Gastrocnemius medialis (tissue), 4 donors: ENCODE measurements around the gene RBM33. TPM values are rescaled to one million over a fixed set of nuclear protein-coding genes. Genes with fewer than 3 reads are reported as not detected.

Source experiments
- ATAC-seq, 2 donors: fragments of 150-250 bp; one replicate each; pipeline ENCODE4 v1.9.1; 2016
- DNase-seq, 2 donors: peaks; one replicate each; pipeline ENCODE4 v3.0.0-alpha.2; 2019
- H3K27ac ChIP-seq, 4 donors: fragments of 200-600 bp; sonication (generic); 1 replicate in 1 of 4; 2 replicates in 3 of 4; pipeline ENCODE4 v1.5.1; 2016 to 2018; ENCODE audit warnings: mild to moderate bottlenecking in 2 of 4, moderate library complexity in 1 of 4
- H3K27me3 ChIP-seq, 3 donors: fragments of 200-600 bp; sonication (generic) in 2 of 3; 1 replicate in 1 of 3; 2 replicates in 2 of 3; pipeline versions ENCODE4 v1.5.1 to v1.6.0; 2016 to 2019; ENCODE audit warnings: mild to moderate bottlenecking in 1 of 3, moderate library complexity in 1 of 3
- H3K36me3 ChIP-seq, 2 donors: fragments of 200-600 bp; sonication (generic) in 1 of 2; one replicate each; pipeline ENCODE4 v1.5.1; 2017 to 2018
- H3K4me1 ChIP-seq, 2 donors: fragments of 200-600 bp; sonication (generic) in 1 of 2; one replicate each; pipeline ENCODE4 v1.5.1; 2016 to 2017; ENCODE audit warnings: mild to moderate bottlenecking in 2 of 2
- H3K4me3 ChIP-seq, 4 donors: fragments of 200-600 bp; sonication (generic) in 3 of 4; 1 replicate in 1 of 4; 2 replicates in 3 of 4; pipeline ENCODE4 v1.5.1; 2016 to 2019; ENCODE audit warnings: mild to moderate bottlenecking in 2 of 4
- H3K9me3 ChIP-seq, 3 donors: fragments of 200-600 bp; sonication (generic) in 2 of 3; 1 replicate in 1 of 3; 2 replicates in 2 of 3; pipeline ENCODE4 v1.5.1; 2016 to 2019
- CTCF ChIP-seq, 5 experiments: fragments of 450-650 bp in 3 of 5; fragments of 200-600 bp in 2 of 5; sonication (generic) in 2 of 5; IDR thresholded peaks in 4 of 5; conservative IDR thresholded peaks in 1 of 5; 1 replicate in 4 of 5; 2 replicates in 1 of 5; pipeline ENCODE4 v1.5.1; 2016 to 2019; ENCODE audit warnings: antibody characterized with exemption in 5 of 5, mild to moderate bottlenecking in 3 of 5, moderate library complexity in 3 of 5
- POLR2A ChIP-seq, 2 donors: fragments of 450-650 bp; IDR thresholded peaks; one replicate each; pipeline ENCODE4 v1.6.1; 2017; ENCODE audit warnings: antibody characterized with exemption in 2 of 2, mild to moderate bottlenecking in 2 of 2, moderate library complexity in 2 of 2
- in situ Hi-C, 4 donors: fragments of 200-750 bp; cut with MboI; loops; one replicate each; pipeline versions ENCODE4 v1.15.0 to v1.8.0; 2017; ENCODE audit warnings: low sequenced_read_pairs in 4 of 4
- intact Hi-C: fragments of 100-400 bp; cut with DNase I; formaldehyde crosslinking; loops from one replicate; pipeline ENCODE4 v1.15.1; 2023; ENCODE audit warnings: low total_unique reads
- total RNA-seq, 4 donors: library from RNA; depleted of rRNA; stranded (reverse); fragments of >200 nt; gene quantifications; one replicate each; pipeline versions ENCODE4 v1.1.0 to v1.2.3, GENCODE V29; 2016

The RBM33 gene
- total RNA-seq, 4 donors from 2014 or later = 16.6 to 30.0 (median 28.1) TPM

GRCh38 chr7:155665957-155666287, 21.5 kb downstream of the RBM33 start:
- no peak for DNase-seq
- Histone ChIP-seq H3K9me3 (no peaks in the 10 kb centered on the region), H3K36me3 (no peaks in the 10 kb centered on the region), H3K4me1 (peaks cover 23 to 24% of the 10 kb centered on the region in 2 donors), H3K4me3 (no peak overlapping the region), H3K27me3 (no peaks in the 10 kb centered on the region), H3K27ac (no peak overlapping the region)
- no peak for ATAC-seq
- TF ChIP-seq CTCF (IDR thresholded peaks at IDR 0.05 in 4 of 5, conservative IDR thresholded peaks at IDR 0.05 in 1 of 5) = no peak
- in situ Hi-C loops = no loop called here
- intact Hi-C loops = no loop called here

- DNase-seq = no peak
- no peaks in the 10 kb centered on the region for H3K36me3 ChIP-seq
- no peak for ATAC-seq
- intact Hi-C loops = no loop called here
- H3K4me1 ChIP-seq = peaks cover 25 to 28% of the 10 kb centered on the region in 2 donors
- no peak overlapping the region for H3K27ac ChIP-seq
- no peak for TF ChIP-seq POLR2A (IDR thresholded peaks at IDR 0.05)
- no peak for TF ChIP-seq CTCF (IDR thresholded peaks at IDR 0.05 in 4 of 5, conservative IDR thresholded peaks at IDR 0.05 in 1 of 5)
- H3K9me3 ChIP-seq = no peaks in the 10 kb centered on the region
- no peaks in the 10 kb centered on the region for H3K27me3 ChIP-seq
- H3K4me3 ChIP-seq = no peak overlapping the region
- in situ Hi-C loops = no loop called here
Observed at GRCh38 chr7:155667241-155667829, 22.9 kb downstream of the RBM33 start.

- H3K9me3 ChIP-seq = no peaks in the 10 kb centered on the region
- H3K27ac ChIP-seq = no peak overlapping the region
- H3K4me1 ChIP-seq = peaks cover 19 to 22% of the 10 kb centered on the region in 2 donors
- no peak overlapping the region for H3K4me3 ChIP-seq
- TF ChIP-seq CTCF (IDR thresholded peaks at IDR 0.05 in 4 of 5, conservative IDR thresholded peaks at IDR 0.05 in 1 of 5) = no peak
- TF ChIP-seq POLR2A (IDR thresholded peaks at IDR 0.05) = no peak
- no peak for ATAC-seq
- H3K36me3 ChIP-seq = no peaks in the 10 kb centered on the region
- intact Hi-C loops = no loop called here
- in situ Hi-C loops = no loop called here
- DNase-seq = no peak
- H3K27me3 ChIP-seq = no peaks in the 10 kb centered on the region
Observed at GRCh38 chr7:155669717-155670505, 25.4 kb downstream of the RBM33 start.

GRCh38 chr7:155670521-155670920, 26.1 kb downstream of the RBM33 start:
- no peak overlapping the region for H3K27ac ChIP-seq
- no peaks in the 10 kb centered on the region for H3K9me3 ChIP-seq
- no peaks in the 10 kb centered on the region for H3K27me3 ChIP-seq
- no peaks in the 10 kb centered on the region for H3K36me3 ChIP-seq
- in situ Hi-C loops (no loop called here), intact Hi-C loops (no loop called here)
- ATAC-seq (no peak), DNase-seq (no peak)
- no peak for TF ChIP-seq POLR2A (IDR thresholded peaks at IDR 0.05)
- TF ChIP-seq CTCF (IDR thresholded peaks at IDR 0.05 in 4 of 5, conservative IDR thresholded peaks at IDR 0.05 in 1 of 5) = no peak
- H3K4me3 ChIP-seq = no peak overlapping the region
- peaks cover 19 to 22% of the 10 kb centered on the region in 2 donors for H3K4me1 ChIP-seq
